Measurements from ENCODE around the gene SBNO2.
"Not testable (repeated sequence)": the region's sequence is repeated elsewhere in the genome, so short reads cannot be mapped to it uniquely, and the experiment has no call there.

The SBNO2 gene

GRCh38 chr19:1133471-1133929, 40.6 kb downstream of the SBNO2 start:
- no peak for DNase-seq

GRCh38 chr19:1132552-1133383, 41.3 kb downstream of the SBNO2 start:
- DNase-seq = no peak

GRCh38 chr19:1131718-1132551, 42.1 kb downstream of the SBNO2 start:
- peak; percentile 86 for DNase-seq

- no peak for DNase-seq
Observed at GRCh38 chr19:1130771-1131717, 43.0 kb downstream of the SBNO2 start.

- no peak for DNase-seq
Observed at GRCh38 chr19:1129535-1129934, 44.5 kb downstream of the SBNO2 start.

- DNase-seq = not testable (repeated sequence)
Observed at GRCh38 chr19:1129084-1129483, 45.0 kb downstream of the SBNO2 start.

- DNase-seq = no peak
Observed at GRCh38 chr19:1128106-1128505, 46.0 kb downstream of the SBNO2 start.

GRCh38 chr19:1126984-1127760, 46.9 kb downstream of the SBNO2 start:
- no peak for DNase-seq

GRCh38 chr19:1125601-1126467, 48.2 kb downstream of the SBNO2 start:
- no peak for DNase-seq

GRCh38 chr19:1123885-1124677, 50.0 kb downstream of the SBNO2 start:
- DNase-seq = no peak

- no peak for DNase-seq
Observed at GRCh38 chr19:1123381-1123780, 50.7 kb downstream of the SBNO2 start.

GRCh38 chr19:1122972-1123363, 51.1 kb downstream of the SBNO2 start:
- DNase-seq = no peak

GRCh38 chr19:1122021-1122971, 51.8 kb downstream of the SBNO2 start:
- DNase-seq = no peak

- DNase-seq = no peak
Observed at GRCh38 chr19:1121395-1121794, 52.7 kb downstream of the SBNO2 start.

GRCh38 chr19:1119475-1120217, 54.4 kb downstream of the SBNO2 start:
- no peak for DNase-seq

- no peak for DNase-seq
Observed at GRCh38 chr19:1118999-1119398, 55.1 kb downstream of the SBNO2 start.

GRCh38 chr19:1117654-1118053, 56.4 kb downstream of the SBNO2 start:
- DNase-seq = no peak

Data from amniotic stem cell (primary cell).